ENCODE measurements around the gene ITGB1BP1.

GRCh38 chr2:9412781-9413180, 10.5 kb downstream of the ITGB1BP1 start:
- TF ChIP-seq, protein P1, sequence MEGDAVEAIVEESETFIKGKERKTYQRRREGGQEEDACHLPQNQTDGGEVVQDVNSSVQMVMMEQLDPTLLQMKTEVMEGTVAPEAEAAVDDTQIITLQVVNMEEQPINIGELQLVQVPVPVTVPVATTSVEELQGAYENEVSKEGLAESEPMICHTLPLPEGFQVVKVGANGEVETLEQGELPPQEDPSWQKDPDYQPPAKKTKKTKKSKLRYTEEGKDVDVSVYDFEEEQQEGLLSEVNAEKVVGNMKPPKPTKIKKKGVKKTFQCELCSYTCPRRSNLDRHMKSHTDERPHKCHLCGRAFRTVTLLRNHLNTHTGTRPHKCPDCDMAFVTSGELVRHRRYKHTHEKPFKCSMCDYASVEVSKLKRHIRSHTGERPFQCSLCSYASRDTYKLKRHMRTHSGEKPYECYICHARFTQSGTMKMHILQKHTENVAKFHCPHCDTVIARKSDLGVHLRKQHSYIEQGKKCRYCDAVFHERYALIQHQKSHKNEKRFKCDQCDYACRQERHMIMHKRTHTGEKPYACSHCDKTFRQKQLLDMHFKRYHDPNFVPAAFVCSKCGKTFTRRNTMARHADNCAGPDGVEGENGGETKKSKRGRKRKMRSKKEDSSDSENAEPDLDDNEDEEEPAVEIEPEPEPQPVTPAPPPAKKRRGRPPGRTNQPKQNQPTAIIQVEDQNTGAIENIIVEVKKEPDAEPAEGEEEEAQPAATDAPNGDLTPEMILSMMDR (IDR thresholded peaks at IDR 0.05): no peak
- TF ChIP-seq POLR2A (IDR thresholded peaks at IDR 0.05) (no peak), POLR2AphosphoS5 (IDR thresholded peaks at IDR 0.05) (no peak)

Data from sigmoid colon (tissue), 4 donors.